DMS 273 treated with DMSO at 0.1 percent for 48 hours (cell line): ENCODE results near the gene PMEPA1.

Source experiments
- DNase-seq: peaks from one replicate; lab custom pipeline; 2025; lab: John Stamatoyannopoulos, UW

Gene PMEPA1

DNA sequence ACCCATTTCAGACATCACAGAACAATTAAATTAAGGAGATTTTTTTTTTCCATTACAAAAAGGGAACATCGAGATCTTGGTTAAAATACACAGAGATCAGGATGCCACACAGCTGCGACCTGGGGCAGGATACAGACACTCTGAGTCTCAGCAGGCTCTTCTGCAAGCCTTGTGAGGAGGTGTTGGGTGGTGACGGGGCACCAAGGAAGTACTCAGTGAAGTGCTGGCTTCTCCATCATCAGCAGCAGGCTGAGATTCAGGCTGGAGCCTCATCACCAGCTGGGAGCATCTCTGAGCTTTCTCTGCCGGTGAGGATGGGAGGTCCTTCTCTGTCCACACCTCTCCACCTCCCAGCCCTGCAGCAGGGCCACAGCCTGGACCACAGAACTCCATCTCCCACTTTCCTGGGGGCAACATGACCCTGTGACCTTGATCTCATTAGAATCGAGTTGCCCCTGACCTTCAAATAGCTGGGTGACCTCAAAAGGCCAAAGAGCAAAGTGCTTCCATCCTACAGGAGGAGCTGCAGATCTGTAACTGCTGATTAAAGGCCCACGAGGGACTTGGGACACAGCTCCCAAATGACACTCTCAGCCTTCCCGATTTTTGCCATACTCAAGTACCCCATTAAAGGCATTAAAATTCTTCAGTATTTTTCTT lies 16.0 kb downstream of the PMEPA1 start:
- DNase-seq = no peak

DNA sequence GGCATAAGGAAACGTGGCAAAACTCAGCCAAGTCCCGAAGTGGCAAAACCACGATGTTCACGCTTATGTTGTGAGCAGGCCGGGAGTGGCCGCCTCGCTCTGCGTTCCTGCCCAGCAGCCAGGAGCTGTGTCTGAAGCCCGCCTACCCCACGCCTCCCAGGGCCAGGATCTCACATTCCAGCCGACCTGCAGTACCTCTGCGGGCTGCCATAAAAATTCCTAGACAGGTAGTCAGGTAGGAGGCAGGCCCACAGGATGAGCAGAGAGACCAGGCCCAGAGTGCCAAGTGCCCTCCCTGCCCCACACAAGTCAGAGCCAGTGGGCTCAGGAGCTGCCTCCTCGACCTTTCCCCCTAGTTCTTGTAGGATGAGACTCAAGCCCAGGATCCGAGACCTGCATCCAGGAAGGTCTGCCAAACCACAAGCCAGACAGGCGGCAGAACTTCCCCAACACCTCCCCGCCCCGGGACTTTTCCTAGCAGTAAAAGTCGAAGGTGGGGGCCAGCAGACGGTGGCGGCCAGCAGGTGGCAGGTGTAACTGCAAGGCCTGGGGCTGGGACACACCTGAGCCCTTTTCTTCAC lies 16.7 kb downstream of the PMEPA1 start:
- DNase-seq = no peak

DNA sequence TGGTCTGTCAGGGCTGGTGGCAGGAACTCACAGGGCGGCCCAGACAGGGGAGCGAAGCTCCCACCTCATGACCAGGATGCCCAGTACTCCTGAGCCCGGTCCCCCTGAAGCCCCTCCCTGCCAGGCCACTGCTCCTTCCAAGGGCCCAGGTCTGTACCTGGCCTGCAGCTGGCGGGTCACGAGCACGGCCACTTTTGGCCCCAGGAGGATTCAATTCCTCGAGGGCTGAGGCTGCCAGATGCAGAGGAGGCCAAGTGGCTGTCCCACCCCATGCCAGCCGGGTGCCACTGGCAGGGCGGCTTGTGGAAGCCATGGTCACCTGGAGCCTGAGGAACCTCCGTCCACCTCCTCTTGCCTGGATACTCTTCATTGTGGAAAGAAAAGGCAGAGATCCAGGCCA lies 17.4 kb downstream of the PMEPA1 start:
- no peak for DNase-seq

- DNase-seq = no peak
These were observed 18.1 kb downstream of the PMEPA1 start for GRCh38 chr20:57691699-57692098.

GRCh38 chr20:57690525-57690924 lies 19.3 kb downstream of the PMEPA1 start:
- DNase-seq = no peak

- DNase-seq = no peak
These were observed 19.9 kb downstream of the PMEPA1 start for GRCh38 chr20:57689745-57690481.

- DNase-seq = no peak
These were observed 21.0 kb downstream of the PMEPA1 start for GRCh38 chr20:57688864-57689263.

- no peak for DNase-seq
These were observed 21.5 kb downstream of the PMEPA1 start for GRCh38 chr20:57688295-57688694.

- no peak for DNase-seq
These were observed 22.7 kb downstream of the PMEPA1 start for GRCh38 chr20:57686931-57687652.

DNA sequence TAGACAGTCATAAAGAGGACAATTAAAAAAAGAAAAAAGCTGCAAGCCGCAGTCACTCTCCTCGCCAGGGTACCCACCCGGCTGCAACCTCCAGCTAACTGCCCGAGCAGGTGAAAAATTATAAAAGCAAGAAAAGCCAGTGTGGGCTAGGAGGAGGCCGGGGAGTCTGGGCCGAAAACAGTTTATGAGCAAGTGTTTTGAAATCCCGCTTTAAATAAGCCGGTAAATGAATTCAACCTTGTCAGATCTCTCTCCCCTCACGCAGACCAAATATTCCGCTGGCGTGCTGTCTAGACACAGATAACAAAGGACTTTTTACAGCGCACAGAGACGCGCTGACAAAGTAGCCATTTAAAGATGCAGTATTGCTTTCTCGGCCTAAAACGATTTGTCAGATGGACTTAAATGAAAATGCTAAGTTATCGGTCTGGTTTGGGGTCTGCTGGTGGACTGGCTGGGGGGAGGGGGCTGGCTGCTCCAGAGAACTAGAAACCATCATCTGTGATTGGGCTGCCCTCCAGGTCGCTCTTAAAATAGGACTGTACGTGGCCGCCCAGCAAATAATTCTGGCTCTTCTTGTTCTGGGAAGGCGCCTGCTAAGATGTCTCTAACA lies 24.6 kb downstream of the PMEPA1 start:
- no peak for DNase-seq

- DNase-seq = no peak
These were observed 25.0 kb downstream of the PMEPA1 start for GRCh38 chr20:57684808-57685140.

DNA sequence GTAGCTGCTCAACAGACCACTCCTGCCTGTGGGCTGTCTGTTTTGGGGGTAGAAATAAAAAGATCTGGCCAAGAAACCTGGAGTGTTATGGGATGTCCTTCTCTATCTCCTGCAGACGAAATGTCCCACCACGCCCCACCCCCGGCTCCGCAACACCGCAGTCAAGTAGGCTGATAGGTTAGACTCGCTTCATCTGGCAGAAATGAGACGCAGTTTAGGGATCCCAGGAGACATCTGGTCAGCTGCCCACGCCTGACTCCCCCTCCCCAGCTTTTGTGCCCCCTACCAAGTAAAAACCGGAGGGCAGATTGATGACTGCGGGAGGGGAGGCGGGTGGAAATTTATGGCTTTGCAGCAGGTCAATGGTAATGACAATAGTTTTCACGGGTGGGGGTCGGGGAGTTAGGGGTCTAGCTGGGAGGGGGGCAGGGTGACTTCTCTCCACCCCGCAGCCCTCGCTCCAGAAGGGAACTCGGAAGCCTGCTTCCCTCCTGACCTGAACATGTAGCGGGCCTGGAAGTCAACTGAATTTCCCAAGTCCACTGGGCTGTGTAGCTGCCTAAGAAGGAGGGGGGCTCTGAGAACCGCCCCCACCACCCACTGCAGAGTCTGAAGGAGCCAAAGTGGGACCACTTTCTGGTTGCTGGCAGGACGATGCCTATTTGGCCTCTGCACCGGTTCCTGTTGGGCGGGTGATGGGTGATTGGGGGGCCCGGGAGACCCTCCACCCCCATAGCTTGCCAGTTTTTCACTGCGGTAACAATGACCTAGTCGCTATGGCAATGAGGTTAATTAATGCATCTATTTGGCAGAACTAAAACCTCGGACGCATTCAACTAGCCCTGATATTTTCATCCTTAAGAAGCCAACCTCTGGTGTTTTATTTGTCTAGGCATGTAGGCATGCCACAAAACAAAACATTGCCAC lies 25.7 kb downstream of the PMEPA1 start:
- DNase-seq = no peak

- DNase-seq = no peak
These were observed 26.5 kb downstream of the PMEPA1 start for GRCh38 chr20:57683287-57683686.

- DNase-seq = no peak
These were observed 27.4 kb downstream of the PMEPA1 start for GRCh38 chr20:57682184-57683101.

- DNase-seq = no peak
These were observed 28.6 kb downstream of the PMEPA1 start for GRCh38 chr20:57680934-57681914.

GRCh38 chr20:57680131-57680716 lies 29.6 kb downstream of the PMEPA1 start:
- no peak for DNase-seq

GRCh38 chr20:57679113-57679512 lies 30.7 kb downstream of the PMEPA1 start:
- no peak for DNase-seq

DNA sequence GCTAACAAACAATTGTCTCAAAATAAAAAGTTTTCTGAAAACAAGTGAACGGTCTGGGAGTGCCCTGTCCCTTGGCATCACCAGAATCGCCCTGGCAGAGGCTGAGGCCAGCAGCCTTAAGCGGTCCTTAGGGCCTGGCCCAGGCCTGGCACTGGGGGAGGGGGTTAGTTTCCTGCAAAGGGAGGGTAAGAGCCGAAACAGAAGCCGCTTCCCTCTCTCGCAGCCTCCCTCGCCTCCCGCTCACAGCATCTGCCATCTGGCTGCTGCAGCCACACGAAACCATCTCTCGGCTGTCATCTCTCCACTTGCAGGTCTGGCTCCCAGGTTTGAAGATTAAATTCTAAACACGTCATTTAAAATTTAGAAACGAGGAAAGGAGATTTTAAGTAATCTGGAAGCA lies 31.5 kb downstream of the PMEPA1 start:
- DNase-seq = peak; percentile 48

DNA sequence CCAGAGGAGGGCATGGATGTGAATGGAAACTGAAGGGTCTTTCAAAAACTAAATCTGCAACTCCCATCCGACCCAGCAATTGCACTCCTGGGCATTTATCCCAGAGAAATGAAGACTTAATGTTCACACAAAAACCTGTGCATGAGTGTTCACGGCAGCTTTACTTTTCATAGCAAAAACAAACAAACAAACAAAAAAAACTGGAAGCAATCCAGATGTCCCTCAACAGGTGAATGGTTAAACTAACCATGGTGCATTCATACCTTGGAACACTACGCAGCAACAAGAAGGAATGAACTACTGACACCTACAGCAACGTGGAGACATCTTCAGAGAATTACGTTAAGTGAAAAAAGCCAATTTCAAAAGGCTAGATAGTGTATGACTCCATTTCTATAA lies 32.2 kb downstream of the PMEPA1 start:
- DNase-seq = no peak
